ENCODE measurements around the gene KRTAP27-1. TPM values are rescaled to one million over a fixed set of nuclear protein-coding genes. Genes with fewer than 3 reads are reported as not detected.

The KRTAP27-1 gene
- total RNA-seq, 1 experiment from 2014 or later, result not detected

- Mint-ChIP-seq H3K27me3 (ENCODE audit: low read depth) (no peaks in the 10 kb centered on the region), H3K4me3 (no peak overlapping the region), H3K4me1 (peaks cover 21% of the 10 kb centered on the region), H3K27ac (no peak overlapping the region), H3K36me3 (no peaks in the 10 kb centered on the region), H3K9me3 (peaks cover 17% of the 10 kb centered on the region)
- TF ChIP-seq ZNF317 (CRISPR knock-in tag; IDR thresholded peaks at IDR 0.05; ENCODE audit: borderline replicate concordance, low read depth) (no peak), ZNF532 (CRISPR knock-in tag; IDR thresholded peaks at IDR 0.05; ENCODE audit: borderline replicate concordance) (no peak)
- ChIA-PET POLR2A (interaction anchor here (0.6 kb wide), 1 partner anchor 1400 kb away, joined by 3 read pairs; no protein-coding TSS in a partner anchor), CTCF (interaction anchor here (0.5 to 1.7 kb wide), 6 partner anchors 8 to 677 kb away, joined by 3 to 10 read pairs (median 4); no protein-coding TSS in a partner anchor)
- no peak for DNase-seq (ENCODE audit: low spot score)
- no peak for ATAC-seq
These were observed 12.1 kb upstream of the KRTAP27-1 start for GRCh38 chr21:30349572-30349971.

- ChIA-PET POLR2A (no interaction called here), CTCF (interaction anchor here (1.0 to 1.7 kb wide), 4 partner anchors 7 to 115 kb away, joined by 3 to 10 read pairs (median 6); no protein-coding TSS in a partner anchor)
- H3K4me3 Mint-ChIP-seq, result no peak within 1 kb of the TSS
- no peak for DNase-seq (ENCODE audit: low spot score)
- peaks cover 17% of the 10 kb centered on the region for H3K9me3 Mint-ChIP-seq
- peaks cover 21% of the 10 kb centered on the region for H3K4me1 Mint-ChIP-seq
- H3K36me3 Mint-ChIP-seq, result no peaks in the 10 kb centered on the region
- ATAC-seq, result no peak
- no peak for TF ChIP-seq PRRX2 (CRISPR knock-in tag; IDR thresholded peaks at IDR 0.05)
- no peak for TF ChIP-seq ZNF138 (CRISPR knock-in tag; conservative IDR thresholded peaks at IDR 0.05)
- no peak for TF ChIP-seq PREB (CRISPR knock-in tag; IDR thresholded peaks at IDR 0.05; ENCODE audit: borderline replicate concordance)
- no peak for TF ChIP-seq CREM (CRISPR knock-in tag; IDR thresholded peaks at IDR 0.05)
- no peak for TF ChIP-seq ZNF425 (CRISPR knock-in tag; conservative IDR thresholded peaks at IDR 0.05)
- TF ChIP-seq ATF1 (CRISPR knock-in tag; IDR thresholded peaks at IDR 0.05), result no peak
- no peak within 1 kb of the TSS; the same call in 1 of the 2 replicates for H3K27ac Mint-ChIP-seq
- H3K27me3 Mint-ChIP-seq (ENCODE audit: low read depth), result no peaks in the 10 kb centered on the region
These were observed 11.0 kb upstream of the KRTAP27-1 start, which contains the start of gene KRTAP23-1 for GRCh38 chr21:30348506-30348905. Gene KRTAP23-1 (minus strand): TSS chr21:30348606. CDS start chr21:30348606, 0 bp downstream.

- ATAC-seq, result peak; percentile 48; the same call in 1 of the 2 replicates
- H3K4me1 Mint-ChIP-seq, result peaks cover 14% of the 10 kb centered on the region
- ChIA-PET POLR2A (no interaction called here), CTCF (interaction anchor here (0.5 to 2.2 kb wide), 9 partner anchors 14 to 252 kb away, joined by 3 to 19 read pairs (median 4); partner anchors contain the start of gene KRTAP13-4)
- H3K9me3 Mint-ChIP-seq, result peaks cover 17% of the 10 kb centered on the region
- H3K36me3 Mint-ChIP-seq, result no peaks in the 10 kb centered on the region
- H3K27me3 Mint-ChIP-seq (ENCODE audit: low read depth), result no peaks in the 10 kb centered on the region
- H3K4me3 Mint-ChIP-seq, result no peak overlapping the region
- no peak overlapping the region for H3K27ac Mint-ChIP-seq
- no peak for DNase-seq (ENCODE audit: low spot score)
- no peak for TF ChIP-seq ZNF219 (CRISPR knock-in tag; IDR thresholded peaks at IDR 0.05; ENCODE audit: borderline replicate concordance)
- TF ChIP-seq TEAD4 (CRISPR knock-in tag; IDR thresholded peaks at IDR 0.05), result no peak
- TF ChIP-seq ZNF423 (CRISPR knock-in tag; IDR thresholded peaks at IDR 0.05), result no peak
- no peak for TF ChIP-seq JAZF1 (CRISPR knock-in tag; IDR thresholded peaks at IDR 0.05)
- no peak for TF ChIP-seq CBFB (CRISPR knock-in tag; IDR thresholded peaks at IDR 0.05; ENCODE audit: low read depth)
- no peak for TF ChIP-seq ERG (CRISPR knock-in tag; IDR thresholded peaks at IDR 0.05)
- TF ChIP-seq ZNF396 (CRISPR knock-in tag; IDR thresholded peaks at IDR 0.05; ENCODE audit: borderline replicate concordance), result no peak
- no peak for TF ChIP-seq GRHL2 (CRISPR knock-in tag; IDR thresholded peaks at IDR 0.05; ENCODE audit: insufficient replicate concordance, severe bottlenecking)
- no peak for TF ChIP-seq ESRRA (CRISPR knock-in tag; IDR thresholded peaks at IDR 0.05; ENCODE audit: borderline replicate concordance)
- no peak for TF ChIP-seq ZNF281 (CRISPR knock-in tag; IDR thresholded peaks at IDR 0.05)
- no peak for TF ChIP-seq PRRX2 (CRISPR knock-in tag; IDR thresholded peaks at IDR 0.05)
- TF ChIP-seq, protein P1, sequence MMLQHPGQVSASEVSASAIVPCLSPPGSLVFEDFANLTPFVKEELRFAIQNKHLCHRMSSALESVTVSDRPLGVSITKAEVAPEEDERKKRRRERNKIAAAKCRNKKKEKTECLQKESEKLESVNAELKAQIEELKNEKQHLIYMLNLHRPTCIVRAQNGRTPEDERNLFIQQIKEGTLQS (CRISPR knock-in tag; conservative IDR thresholded peaks at IDR 0.05), result no peak
These were observed 7.5 kb upstream of the KRTAP27-1 start for GRCh38 chr21:30345014-30345413.

All from WTC11 (cell line).